PC-3 (cell line): ENCODE results near the gene HNRNPA2B1. TPM values are rescaled to one million over a fixed set of nuclear protein-coding genes. Genes with fewer than 3 reads are reported as not detected.

Source experiments
- ATAC-seq: fragments of 200-7000 bp; cut with Tn5 transposase; 2 replicates; pipeline ENCODE4 v1.9.1; 2020; ENCODE audit warnings: mild to moderate bottlenecking, moderate library complexity
- BruUV-seq: library from RNA; stranded (reverse); fragments of 400-500 nt; replicated peaks from 2 replicates; lab custom pipeline; 2021; lab: Mats Ljungman, UMichigan
- CTCF ChIA-PET: fragments of 300-600 bp; sonication (Branson Sonifier 250); formaldehyde crosslinking; loops from one replicate; lab custom pipeline; 2022; ENCODE audit warnings: antibody characterized with exemption; lab: Charles Lee
- POLR2A ChIA-PET: fragments of 300-600 bp; sonication (Branson Sonifier 250); formaldehyde crosslinking; loops from one replicate; lab custom pipeline; 2022; ENCODE audit warnings: antibody characterized with exemption; ENCODE audit not compliant: unreplicated experiment; lab: Charles Lee
- DNase-seq: peaks from one replicate; pipeline ENCODE4 v3.0.0-alpha.2; 2015
- H2AFZ ChIP-seq: fragments of 300-600 bp; sonication (generic); 2 replicates; pipeline ENCODE4 v1.6.0; 2016; ENCODE audit warnings: antibody characterized with exemption, low read length
- H3F3A ChIP-seq: fragments of 300-600 bp; sonication (generic); one replicate; pipeline ENCODE4 v1.6.0; 2017; ENCODE audit warnings: antibody characterized with exemption, low read length, control low read depth, mild to moderate bottlenecking; ENCODE audit not compliant: unreplicated experiment
- H3K27ac ChIP-seq: fragments of 300-600 bp; sonication (generic); 2 replicates; pipeline ENCODE4 v1.5.1; 2016; ENCODE audit warnings: mild to moderate bottlenecking, low read length
- H3K27me3 ChIP-seq: fragments of 300-600 bp; sonication (generic); 2 replicates; pipeline ENCODE4 v1.6.1; 2016; ENCODE audit warnings: low read length, mixed read lengths
- H3K36me3 ChIP-seq: fragments of 300-600 bp; sonication (generic); 2 replicates; pipeline ENCODE4 v1.6.1; 2016; ENCODE audit warnings: low read depth, mixed run types, low read length, mixed read lengths
- H3K4me1 ChIP-seq: fragments of 300-600 bp; sonication (generic); 2 replicates; pipeline ENCODE4 v1.5.1; 2016; ENCODE audit warnings: low read length; ENCODE audit not compliant: insufficient read depth
- H3K4me2 ChIP-seq: fragments of 300-600 bp; sonication (generic); 2 replicates; pipeline ENCODE4 v1.6.0; 2016; ENCODE audit warnings: low read length
- H3K4me3 ChIP-seq: fragments of 300-600 bp; sonication (generic); 2 replicates; pipeline ENCODE4 v1.5.1; 2016; ENCODE audit warnings: mild to moderate bottlenecking, low read length, mixed read lengths
- H3K79me2 ChIP-seq: fragments of 300-600 bp; sonication (generic); 2 replicates; pipeline ENCODE4 v1.6.1; 2017; ENCODE audit warnings: low read length, mixed read lengths
- H3K9ac ChIP-seq: fragments of 300-600 bp; sonication (generic); 2 replicates; pipeline ENCODE4 v1.6.0; 2016; ENCODE audit warnings: mild to moderate bottlenecking, low read length
- H3K9me2 ChIP-seq: fragments of 300-600 bp; sonication (generic); replicated peaks from 2 replicates; pipeline ENCODE4 v1.6.1; 2016; ENCODE audit warnings: mixed run types, low read length, mixed read lengths
- H3K9me3 ChIP-seq: fragments of 300-600 bp; sonication (generic); 2 replicates; pipeline ENCODE4 v1.6.1; 2016; ENCODE audit warnings: low read length, mixed read lengths
- H4K20me1 ChIP-seq: fragments of 300-600 bp; sonication (generic); 2 replicates; pipeline ENCODE4 v1.6.1; 2016; ENCODE audit warnings: low read length, mixed read lengths
- EZH2 ChIP-seq: fragments of 300-600 bp; sonication (generic); IDR thresholded peaks from one replicate; pipeline ENCODE4 v1.6.1; 2017; ENCODE audit warnings: antibody characterized with exemption, mild to moderate bottlenecking, low read length; ENCODE audit not compliant: unreplicated experiment
- EZH2phosphoT487 ChIP-seq: fragments of 300-600 bp; sonication (generic); IDR thresholded peaks from 2 replicates; pipeline ENCODE4 v1.6.1; 2018; ENCODE audit warnings: mild to moderate bottlenecking, antibody characterized with exemption, low read length, borderline replicate concordance
- intact Hi-C: fragments of 100-400 bp; cut with micrococcal nuclease; formaldehyde crosslinking; loops from 2 replicates; pipeline ENCODE4 v1.9.0; 2023
- total RNA-seq: library from RNA; depleted of rRNA; stranded (reverse); fragments of >200 nt; gene quantifications from 2 replicates; pipeline ENCODE4 v1.2.3, GENCODE V29; 2014
- TF ChIP-seq, protein P1 (sequence below): fragments of 300-600 bp; sonication (generic); conservative IDR thresholded peaks from 2 replicates; pipeline ENCODE4 v1.5.1; 2017; ENCODE audit warnings: antibody characterized with exemption, low read depth, mild to moderate bottlenecking, low read length

The HNRNPA2B1 gene
- total RNA-seq, 1 experiment from 2014 or later = 304 TPM

DNA sequence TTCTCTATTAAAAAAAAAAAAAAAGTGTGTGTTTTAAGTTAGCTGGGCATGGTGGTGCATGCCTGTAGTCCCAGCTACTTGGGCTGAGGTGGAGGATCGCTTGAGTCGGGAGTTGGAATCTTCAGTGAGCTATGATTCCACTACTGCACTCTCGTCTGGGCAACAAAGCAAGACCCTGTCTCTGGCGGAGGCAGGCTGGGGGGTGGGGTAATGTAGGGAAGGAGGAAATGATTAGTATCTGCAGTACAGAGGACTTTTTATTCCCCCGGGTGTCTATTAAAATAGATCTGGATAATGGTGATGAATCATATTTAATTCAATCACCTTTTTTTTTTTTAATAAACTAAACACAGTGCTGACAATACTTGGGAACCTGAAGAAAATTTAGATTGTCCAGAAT, 7.5 kb upstream of the HNRNPA2B1 start:
- CTCF ChIA-PET = interaction anchor here (0.7 kb wide), 1 partner anchor 155 kb away, joined by 5 read pairs; no protein-coding TSS in a partner anchor
- POLR2A ChIA-PET = no interaction called here
- BruUV-seq = no TSS peak

DNA sequence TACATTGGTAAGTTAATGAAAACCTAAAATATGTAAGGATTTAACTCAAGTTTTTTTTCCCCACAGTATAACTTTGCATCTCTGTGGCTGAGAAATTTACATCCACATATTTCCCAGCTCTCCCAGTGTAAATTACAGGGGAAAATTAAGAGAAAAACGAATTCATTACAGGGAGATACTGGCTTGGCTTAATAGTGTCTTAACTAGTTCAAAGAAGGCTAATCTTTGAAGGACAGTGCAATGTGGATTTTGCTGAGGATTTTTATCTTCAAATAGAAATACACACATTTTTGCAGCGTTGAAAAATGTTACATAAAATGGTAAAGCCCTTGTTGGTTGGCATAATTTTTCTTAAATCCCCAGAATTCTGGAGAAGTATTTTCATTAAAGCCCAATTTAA, 2.5 kb upstream of the HNRNPA2B1 start:
- intact Hi-C loops = loop anchor here (5.0 kb wide), 2 partner anchors 89 to 964 kb away; partner anchors contain the start of genes HOXA9 and SNX10
- Histone ChIP-seq H3K9me2 (no peaks in the 10 kb centered on the region), H3K27me3 (no peaks in the 10 kb centered on the region), H3K4me1 (peaks cover 14% of the 10 kb centered on the region), H3K9ac (peak overlapping the region; percentile 96), H3K4me2 (peak overlapping the region; percentile 97), H3K4me3 (peak overlapping the region; percentile 99), H4K20me1 (peaks cover 72% of the 10 kb centered on the region), H3K36me3 (peaks cover 53% of the 10 kb centered on the region), H3K27ac (no peak overlapping the region), H2AFZ (no peak overlapping the region), H3K9me3 (no peaks in the 10 kb centered on the region), H3F3A (peaks cover 4% of the 10 kb centered on the region), H3K79me2 (peaks cover 90% of the 10 kb centered on the region)
- ChIA-PET POLR2A (interaction anchor here (0.6 kb wide), 1 partner anchor 358 kb away, joined by 4 read pairs; no protein-coding TSS in a partner anchor), CTCF (no interaction called here)
- TF ChIP-seq, protein P1, sequence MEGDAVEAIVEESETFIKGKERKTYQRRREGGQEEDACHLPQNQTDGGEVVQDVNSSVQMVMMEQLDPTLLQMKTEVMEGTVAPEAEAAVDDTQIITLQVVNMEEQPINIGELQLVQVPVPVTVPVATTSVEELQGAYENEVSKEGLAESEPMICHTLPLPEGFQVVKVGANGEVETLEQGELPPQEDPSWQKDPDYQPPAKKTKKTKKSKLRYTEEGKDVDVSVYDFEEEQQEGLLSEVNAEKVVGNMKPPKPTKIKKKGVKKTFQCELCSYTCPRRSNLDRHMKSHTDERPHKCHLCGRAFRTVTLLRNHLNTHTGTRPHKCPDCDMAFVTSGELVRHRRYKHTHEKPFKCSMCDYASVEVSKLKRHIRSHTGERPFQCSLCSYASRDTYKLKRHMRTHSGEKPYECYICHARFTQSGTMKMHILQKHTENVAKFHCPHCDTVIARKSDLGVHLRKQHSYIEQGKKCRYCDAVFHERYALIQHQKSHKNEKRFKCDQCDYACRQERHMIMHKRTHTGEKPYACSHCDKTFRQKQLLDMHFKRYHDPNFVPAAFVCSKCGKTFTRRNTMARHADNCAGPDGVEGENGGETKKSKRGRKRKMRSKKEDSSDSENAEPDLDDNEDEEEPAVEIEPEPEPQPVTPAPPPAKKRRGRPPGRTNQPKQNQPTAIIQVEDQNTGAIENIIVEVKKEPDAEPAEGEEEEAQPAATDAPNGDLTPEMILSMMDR = no peak
- TF ChIP-seq EZH2 (no peak), EZH2phosphoT487 (no peak)
- DNase-seq (no peak), ATAC-seq (no peak)
- BruUV-seq = no TSS peak

More for the DNA sequence above, 7.5 kb upstream of the HNRNPA2B1 start:
- Histone ChIP-seq H3K4me1 (peaks cover 14% of the 10 kb centered on the region), H3K27ac (no peak overlapping the region), H3K9me2 (no peaks in the 10 kb centered on the region), H3K9ac (no peak overlapping the region), H3K4me2 (no peak overlapping the region), H3K4me3 (no peak overlapping the region), H3K79me2 (peaks cover 56% of the 10 kb centered on the region), H3K9me3 (no peaks in the 10 kb centered on the region), H3K27me3 (no peaks in the 10 kb centered on the region), H2AFZ (no peak overlapping the region), H3F3A (no peaks in the 10 kb centered on the region), H4K20me1 (peaks cover 57% of the 10 kb centered on the region), H3K36me3 (peaks cover 71% of the 10 kb centered on the region)
- no peak for TF ChIP-seq EZH2phosphoT487
- TF ChIP-seq, protein P1 = no peak
- TF ChIP-seq EZH2 = no peak
- intact Hi-C loops = no loop called here
- DNase-seq = no peak
- no peak for ATAC-seq
